HEK293T (cell line): ENCODE results near the gene GRID1.

ENCODE experiments used
- BHLHE40 ChIP-seq: fragments of 450-650 bp; IDR thresholded peaks from 2 replicates; pipeline ENCODE4 v1.6.1; 2016; ENCODE audit warnings: mild to moderate bottlenecking, moderate library complexity, borderline replicate concordance
- ELF4 ChIP-seq: fragments of 450-650 bp; IDR thresholded peaks from 2 replicates; pipeline ENCODE4 v1.6.1; 2017; ENCODE audit warnings: antibody characterized with exemption
- FOXA1 ChIP-seq: fragments of 450-650 bp; IDR thresholded peaks from 2 replicates; pipeline ENCODE4 v1.6.1; 2016; ENCODE audit warnings: mild to moderate bottlenecking
- FOXK2 ChIP-seq: fragments of 450-650 bp; IDR thresholded peaks from 2 replicates; pipeline ENCODE4 v1.6.1; 2016; ENCODE audit warnings: mild to moderate bottlenecking
- FOXM1 ChIP-seq: fragments of 450-650 bp; IDR thresholded peaks from 2 replicates; pipeline ENCODE4 v1.6.1; 2017; ENCODE audit warnings: mild to moderate bottlenecking, borderline replicate concordance
- LEF1 ChIP-seq: fragments of 450-650 bp; IDR thresholded peaks from 2 replicates; pipeline ENCODE4 v1.6.1; 2017; ENCODE audit warnings: mild to moderate bottlenecking, borderline replicate concordance
- SP1 ChIP-seq: fragments of 450-650 bp; IDR thresholded peaks from 2 replicates; pipeline ENCODE4 v1.6.1; 2017
- SUZ12 ChIP-seq: fragments of 450-650 bp; IDR thresholded peaks from 2 replicates; pipeline ENCODE4 v1.6.1; 2016; ENCODE audit warnings: mild to moderate bottlenecking
- ZNF384 ChIP-seq: fragments of 450-650 bp; IDR thresholded peaks from 2 replicates; pipeline ENCODE4 v1.6.1; 2016

DNA sequence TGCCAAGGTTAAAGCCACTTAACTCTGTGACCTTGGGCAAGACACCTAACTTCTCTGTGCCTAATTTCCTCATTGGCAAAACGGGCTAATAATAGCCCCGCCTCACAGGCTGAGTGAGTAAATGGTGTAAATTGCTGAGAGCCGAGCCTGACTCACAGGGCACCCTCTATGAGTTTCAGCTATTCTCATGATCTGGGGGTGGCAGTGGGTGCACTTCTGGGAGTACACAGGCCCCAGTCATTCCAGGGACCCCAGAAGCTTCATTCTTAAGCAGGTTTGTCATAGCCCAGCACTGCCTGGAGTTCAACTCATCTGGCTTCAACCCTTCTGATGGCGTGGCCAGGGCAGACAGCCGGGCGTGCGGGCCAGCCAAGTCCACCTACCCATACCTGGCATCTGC, 137.2 kb downstream of the GRID1 start:
- TF ChIP-seq SUZ12 = no peak
- TF ChIP-seq ZNF384 = no peak
- no peak for TF ChIP-seq FOXA1
- TF ChIP-seq BHLHE40 = no peak
- no peak for TF ChIP-seq FOXM1
- TF ChIP-seq SP1 = no peak
- no peak for TF ChIP-seq FOXK2
- TF ChIP-seq LEF1 = no peak
- no peak for TF ChIP-seq ELF4
